ENCODE measurements around the gene FMNL1. TPM values are rescaled to one million over a fixed set of nuclear protein-coding genes. Genes with fewer than 3 reads are reported as not detected.

Gene FMNL1
- total RNA-seq, 2 experiments from 2014 or later = 408 to 411 TPM

DNA sequence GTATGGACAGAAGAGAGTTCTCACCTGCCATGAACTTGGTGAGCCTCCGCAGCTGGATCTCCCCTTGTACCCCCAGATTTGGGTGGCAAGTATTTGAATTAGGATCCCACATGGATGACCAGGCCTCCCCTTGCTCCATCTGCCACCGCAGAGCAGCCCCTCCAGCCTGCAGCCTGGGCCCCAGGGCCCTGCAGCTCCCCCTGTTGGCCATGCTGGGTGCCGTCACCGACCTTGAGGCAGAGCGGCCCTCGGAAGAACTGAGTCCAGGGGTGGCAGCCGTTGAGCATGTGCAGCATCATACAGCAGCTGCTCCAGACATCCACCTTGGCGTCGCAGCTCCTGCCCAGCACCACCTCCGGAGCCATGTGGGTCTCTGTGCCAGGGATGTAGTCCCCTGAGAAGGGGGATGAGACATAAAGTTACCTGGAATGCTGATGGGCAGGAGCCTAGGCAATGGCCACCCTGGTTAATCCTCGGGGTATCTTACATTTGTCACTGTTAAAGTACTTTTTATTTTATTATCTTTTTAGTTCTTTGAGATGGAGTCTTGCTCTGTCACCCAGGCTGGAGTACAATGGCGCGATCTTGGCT lies 49.2 kb downstream of the FMNL1 start:
- Mint-ChIP-seq H3K4me3 (no peak overlapping the region), H3K27me3 (no peaks in the 10 kb centered on the region), H3K27ac (no peak overlapping the region), H3K9me3 (no peaks in the 10 kb centered on the region), H3K4me1 (peaks cover 4% of the 10 kb centered on the region), H3K36me3 (peaks cover 5% of the 10 kb centered on the region)
- DNase-seq (peak; percentile 75), ATAC-seq (ENCODE audit: low read depth) (peak; percentile 76)
- POLR2A ChIA-PET = interaction anchor here (1.1 to 2.2 kb wide), 3 partner anchors 23 to 52 kb away, joined by 3 to 8 read pairs (median 6); partner anchors contain the start of gene FMNL1

- Mint-ChIP-seq H3K4me3 (no peak overlapping the region), H3K9me3 (no peaks in the 10 kb centered on the region), H3K36me3 (peaks cover 5% of the 10 kb centered on the region), H3K4me1 (peaks cover 3% of the 10 kb centered on the region), H3K27ac (no peak overlapping the region), H3K27me3 (no peaks in the 10 kb centered on the region)
- DNase-seq (no peak), ATAC-seq (ENCODE audit: low read depth) (no peak)
- POLR2A ChIA-PET = interaction anchor here (1.1 to 2.2 kb wide), 3 partner anchors 24 to 53 kb away, joined by 3 to 8 read pairs (median 6); partner anchors contain the start of gene FMNL1
Observed at GRCh38 chr17:45271603-45272002, 49.9 kb downstream of the FMNL1 start.

GRCh38 chr17:45273551-45273957 lies 51.9 kb downstream of the FMNL1 start:
- Mint-ChIP-seq H3K9me3 (no peaks in the 10 kb centered on the region), H3K27ac (no peak overlapping the region), H3K4me3 (no peak overlapping the region), H3K27me3 (no peaks in the 10 kb centered on the region), H3K4me1 (peaks cover 12% of the 10 kb centered on the region), H3K36me3 (peaks cover 6% of the 10 kb centered on the region)
- POLR2A ChIA-PET = no interaction called here
- no peak for ATAC-seq (ENCODE audit: low read depth)
- no peak for DNase-seq

DNA sequence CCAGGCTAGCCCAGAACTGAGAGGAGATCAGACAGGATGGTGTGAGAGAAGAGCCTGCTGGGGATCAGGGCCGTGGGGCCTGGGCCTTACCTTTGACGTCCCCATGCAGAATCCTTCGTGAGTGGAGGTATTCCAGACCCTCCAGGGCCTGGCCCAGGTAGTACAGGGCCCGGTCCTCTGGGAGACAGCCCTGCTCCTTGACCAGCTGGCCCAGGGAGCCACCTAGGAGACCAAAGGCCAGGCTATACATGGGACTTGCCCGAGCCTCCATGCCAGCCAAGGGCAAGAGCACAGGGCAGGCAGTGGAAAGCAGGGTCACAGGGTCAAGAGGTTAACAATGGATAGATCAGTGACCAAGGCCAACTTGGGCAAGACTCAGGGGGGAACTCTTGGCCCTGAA lies 52.3 kb downstream of the FMNL1 start:
- H3K4me3 Mint-ChIP-seq = no peak overlapping the region
- no peaks in the 10 kb centered on the region for H3K9me3 Mint-ChIP-seq
- H3K36me3 Mint-ChIP-seq = peaks cover 6% of the 10 kb centered on the region
- DNase-seq = no peak
- no peak overlapping the region for H3K27ac Mint-ChIP-seq
- H3K27me3 Mint-ChIP-seq = no peaks in the 10 kb centered on the region
- H3K4me1 Mint-ChIP-seq = peaks cover 16% of the 10 kb centered on the region
- POLR2A ChIA-PET = no interaction called here
- ATAC-seq (ENCODE audit: low read depth) = no peak

DNA sequence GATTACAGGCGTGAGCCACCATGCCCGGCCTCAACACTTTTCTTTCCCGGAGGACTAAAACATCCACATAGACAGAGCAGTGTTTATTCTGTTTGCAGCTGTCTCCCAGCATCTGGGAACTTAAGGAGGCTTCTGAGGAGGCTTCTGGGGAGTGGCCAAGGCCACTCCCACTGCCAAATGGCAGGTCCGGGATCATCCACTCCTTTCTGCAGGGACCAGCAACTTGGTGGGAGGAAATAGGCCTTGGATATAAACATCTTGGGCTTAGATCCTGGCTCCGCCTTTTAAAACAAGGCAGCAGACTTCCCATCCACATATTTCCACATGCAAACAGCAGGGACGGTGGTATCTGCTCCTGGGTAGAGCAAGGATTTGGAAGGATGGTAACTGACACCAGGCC lies 54.3 kb downstream of the FMNL1 start:
- H3K27me3 Mint-ChIP-seq = no peaks in the 10 kb centered on the region
- no peaks in the 10 kb centered on the region for H3K9me3 Mint-ChIP-seq
- DNase-seq (no peak), ATAC-seq (ENCODE audit: low read depth) (no peak)
- H3K36me3 Mint-ChIP-seq = peaks cover 3% of the 10 kb centered on the region
- H3K4me3 Mint-ChIP-seq = no peak overlapping the region
- H3K27ac Mint-ChIP-seq = no peak overlapping the region
- POLR2A ChIA-PET = interaction anchor here (0.6 to 2.5 kb wide), 7 partner anchors 20 to 215 kb away, joined by 3 to 26 read pairs (median 4); partner anchors contain the start of gene MAP3K14
- H3K4me1 Mint-ChIP-seq = peaks cover 16% of the 10 kb centered on the region

DNA sequence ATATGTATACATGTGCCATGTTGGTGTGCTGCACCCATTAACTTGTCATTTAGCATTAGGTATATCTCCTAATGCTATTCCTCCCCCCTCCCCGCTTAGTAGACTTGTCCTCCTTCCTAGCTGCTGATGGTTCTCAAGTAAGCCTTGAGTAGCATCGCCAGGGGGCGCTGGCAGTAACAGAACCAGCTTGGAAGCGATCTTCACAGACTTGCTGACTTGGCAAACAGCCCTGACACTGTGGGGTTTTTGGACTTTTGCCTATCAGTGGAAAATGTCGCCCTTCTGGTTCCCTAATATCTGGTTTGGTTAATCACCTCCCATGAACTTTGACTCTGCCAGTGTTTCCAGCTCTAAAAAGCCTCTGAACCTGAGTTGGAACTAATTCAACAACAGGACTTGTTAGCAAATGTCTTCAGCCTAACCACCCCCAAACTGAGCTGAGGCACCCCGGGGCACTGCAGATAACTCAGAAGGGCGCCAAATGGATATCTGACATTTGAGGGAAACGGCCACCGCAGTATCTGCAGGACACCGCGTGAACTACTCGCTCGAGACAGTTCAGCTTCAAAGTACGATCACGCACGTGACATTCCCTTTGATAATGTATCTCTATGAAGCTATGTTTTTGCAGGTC lies 55.6 kb downstream of the FMNL1 start:
- ATAC-seq (ENCODE audit: low read depth) (peak; percentile 93), DNase-seq (peak; percentile 88)
- H3K9me3 Mint-ChIP-seq = no peaks in the 10 kb centered on the region
- peaks cover 18% of the 10 kb centered on the region for H3K4me1 Mint-ChIP-seq
- no peak overlapping the region for H3K4me3 Mint-ChIP-seq
- POLR2A ChIA-PET = interaction anchor here (0.6 to 2.5 kb wide), 11 partner anchors 21 to 129 kb away, joined by 3 to 26 read pairs (median 4); partner anchors contain the start of genes FMNL1, HEXIM1 and MAP3K14
- H3K36me3 Mint-ChIP-seq = peaks cover 3% of the 10 kb centered on the region
- no peak overlapping the region for H3K27ac Mint-ChIP-seq
- H3K27me3 Mint-ChIP-seq = no peaks in the 10 kb centered on the region

GRCh38 chr17:45277992-45278391 lies 56.3 kb downstream of the FMNL1 start:
- POLR2A ChIA-PET = interaction anchor here (0.7 to 2.3 kb wide), 8 partner anchors 25 to 119 kb away, joined by 3 to 13 read pairs (median 4); partner anchors contain the start of gene FMNL1
- H3K27ac Mint-ChIP-seq = no peak overlapping the region
- ATAC-seq (ENCODE audit: low read depth) = no peak
- H3K4me3 Mint-ChIP-seq = no peak overlapping the region
- no peaks in the 10 kb centered on the region for H3K9me3 Mint-ChIP-seq
- DNase-seq = no peak
- peaks cover 3% of the 10 kb centered on the region for H3K36me3 Mint-ChIP-seq
- H3K27me3 Mint-ChIP-seq = no peaks in the 10 kb centered on the region
- peaks cover 24% of the 10 kb centered on the region for H3K4me1 Mint-ChIP-seq

- no peaks in the 10 kb centered on the region for H3K9me3 Mint-ChIP-seq
- DNase-seq = no peak
- H3K4me1 Mint-ChIP-seq = peaks cover 38% of the 10 kb centered on the region
- no peak overlapping the region for H3K4me3 Mint-ChIP-seq
- no peaks in the 10 kb centered on the region for H3K27me3 Mint-ChIP-seq
- H3K27ac Mint-ChIP-seq = no peak overlapping the region
- POLR2A ChIA-PET = interaction anchor here (1.6 kb wide), 1 partner anchor 37 kb away, joined by 5 read pairs; the partner anchor contains the start of gene MAP3K14
- H3K36me3 Mint-ChIP-seq = peaks cover 12% of the 10 kb centered on the region
- no peak for ATAC-seq (ENCODE audit: low read depth)
Observed at GRCh38 chr17:45279898-45280297, 58.2 kb downstream of the FMNL1 start.

GRCh38 chr17:45282683-45283644 lies 61.3 kb downstream of the FMNL1 start:
- peaks cover 18% of the 10 kb centered on the region for H3K36me3 Mint-ChIP-seq
- H3K9me3 Mint-ChIP-seq = no peaks in the 10 kb centered on the region
- no peak overlapping the region for H3K4me3 Mint-ChIP-seq
- H3K4me1 Mint-ChIP-seq = peaks cover 31% of the 10 kb centered on the region
- peak overlapping the region; percentile 80 for H3K27ac Mint-ChIP-seq
- H3K27me3 Mint-ChIP-seq = no peaks in the 10 kb centered on the region
- no peak for DNase-seq
- POLR2A ChIA-PET = interaction anchor here (0.8 to 1.6 kb wide), 5 partner anchors 24 to 41 kb away, joined by 3 to 10 read pairs (median 3); partner anchors contain the start of gene MAP3K14
- ATAC-seq (ENCODE audit: low read depth) = peak; percentile 55

GRCh38 chr17:45283711-45284110 lies 62.0 kb downstream of the FMNL1 start:
- H3K4me3 Mint-ChIP-seq = no peak overlapping the region
- peaks cover 18% of the 10 kb centered on the region for H3K36me3 Mint-ChIP-seq
- no peaks in the 10 kb centered on the region for H3K9me3 Mint-ChIP-seq
- POLR2A ChIA-PET = interaction anchor here (0.9 to 1.6 kb wide), 2 partner anchors 42 to 53 kb away, joined by 3 read pairs; no protein-coding TSS in a partner anchor
- peaks cover 30% of the 10 kb centered on the region for H3K4me1 Mint-ChIP-seq
- H3K27me3 Mint-ChIP-seq = no peaks in the 10 kb centered on the region
- no peak for ATAC-seq (ENCODE audit: low read depth)
- peak overlapping the region; percentile 75 for H3K27ac Mint-ChIP-seq
- no peak for DNase-seq

DNA sequence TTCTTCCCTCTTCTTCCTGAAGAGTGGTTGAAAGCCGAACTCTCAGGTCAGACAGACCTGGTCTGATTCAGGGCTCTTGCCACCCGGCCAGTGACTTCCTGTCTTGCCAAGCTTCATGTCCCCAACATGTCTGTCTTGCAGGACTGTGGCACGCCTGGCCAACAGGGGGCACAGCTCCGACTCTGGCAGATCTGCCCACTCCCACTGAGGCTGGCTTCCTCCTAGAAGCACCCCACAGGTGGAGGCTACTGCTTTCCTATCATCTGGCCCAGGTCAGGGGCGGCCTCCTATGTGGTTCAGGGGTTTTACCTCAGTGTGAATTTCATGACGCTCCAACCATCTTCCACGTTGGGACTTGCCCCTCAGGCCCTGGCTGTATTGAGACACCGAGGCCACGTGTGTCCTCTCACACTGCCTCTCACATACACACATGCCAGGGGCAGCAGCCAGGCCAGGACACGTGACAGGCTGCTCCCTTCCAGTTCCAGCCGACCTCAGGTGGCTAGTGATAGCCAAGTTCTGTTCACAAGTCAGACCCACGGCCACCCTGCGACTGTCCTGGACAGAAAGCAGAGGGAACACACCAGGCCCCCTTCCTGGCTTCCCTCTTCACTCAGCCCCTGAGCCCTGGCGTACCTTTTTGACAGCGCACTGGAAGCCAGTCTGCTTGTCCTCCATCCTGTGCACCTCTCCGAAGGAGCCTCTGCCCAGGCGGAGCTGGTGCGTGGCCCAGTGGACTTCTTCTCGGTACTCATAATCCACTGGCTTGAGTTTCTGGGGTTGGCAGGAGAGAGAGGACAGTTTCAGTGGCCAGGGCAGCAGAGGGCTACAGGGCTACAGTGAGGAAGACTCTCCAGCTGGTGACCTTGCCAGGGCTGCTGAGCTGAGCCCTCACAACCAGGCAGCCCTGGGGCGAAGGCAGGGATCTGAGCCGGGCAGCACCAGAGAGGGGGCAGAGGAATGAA lies 62.8 kb downstream of the FMNL1 start:
- ATAC-seq (ENCODE audit: low read depth) = peak; percentile 34
- H3K4me1 Mint-ChIP-seq = peaks cover 26% of the 10 kb centered on the region
- POLR2A ChIA-PET = interaction anchor here (0.9 to 1.6 kb wide), 2 partner anchors 42 to 54 kb away, joined by 3 read pairs; no protein-coding TSS in a partner anchor
- no peaks in the 10 kb centered on the region for H3K9me3 Mint-ChIP-seq
- H3K27ac Mint-ChIP-seq = peak overlapping the region; percentile 76
- H3K4me3 Mint-ChIP-seq = no peak overlapping the region
- peaks cover 19% of the 10 kb centered on the region for H3K36me3 Mint-ChIP-seq
- H3K27me3 Mint-ChIP-seq = no peaks in the 10 kb centered on the region
- DNase-seq = no peak

DNA sequence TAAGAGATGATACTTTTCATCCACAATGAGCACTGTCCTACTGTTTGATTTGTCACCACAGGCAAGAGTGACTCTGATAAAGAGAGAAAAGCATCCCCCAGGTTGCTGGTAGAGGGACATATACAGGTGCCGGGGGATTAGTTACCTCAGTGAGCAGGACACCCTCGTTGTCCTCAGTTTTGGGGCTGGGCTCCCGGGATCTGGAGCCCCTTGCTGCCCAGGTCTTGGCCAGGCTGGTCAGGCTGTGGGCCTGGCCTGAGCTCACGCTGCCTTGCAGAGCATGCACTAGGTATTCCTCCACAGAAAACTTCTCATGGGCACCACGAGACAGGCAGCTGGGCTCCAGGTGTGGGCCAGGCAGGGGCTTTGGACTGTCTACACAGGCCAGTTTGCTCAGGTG lies 64.6 kb downstream of the FMNL1 start:
- ATAC-seq (ENCODE audit: low read depth) (no peak), DNase-seq (no peak)
- POLR2A ChIA-PET = interaction anchor here (1.6 kb wide), 2 partner anchors 13 to 31 kb away, joined by 4 to 5 read pairs; partner anchors contain the start of gene MAP3K14
- peaks cover 40% of the 10 kb centered on the region for H3K4me1 Mint-ChIP-seq
- H3K9me3 Mint-ChIP-seq = no peaks in the 10 kb centered on the region
- H3K27ac Mint-ChIP-seq = no peak overlapping the region
- no peaks in the 10 kb centered on the region for H3K27me3 Mint-ChIP-seq
- H3K36me3 Mint-ChIP-seq = peaks cover 23% of the 10 kb centered on the region
- no peak overlapping the region for H3K4me3 Mint-ChIP-seq
